ENCODE results near the gene TOR3A. TPM values are rescaled to one million over a fixed set of nuclear protein-coding genes. Genes with fewer than 3 reads are reported as not detected.
A peak's percentile ranks its signal among the peaks of the same experiment; 100 is the strongest.

The TOR3A gene
- total RNA-seq, 1 donor from 2014 or later = 14.5 TPM

GRCh38 chr1:179127163-179127895, 45.5 kb downstream of the TOR3A start:
- peak; percentile 71 for DNase-seq (ENCODE audit: low read depth)
- no peak for TF ChIP-seq EZH2 (IDR thresholded peaks at IDR 0.05; ENCODE audit: insufficient read depth, low read length)
- TF ChIP-seq, protein P1, sequence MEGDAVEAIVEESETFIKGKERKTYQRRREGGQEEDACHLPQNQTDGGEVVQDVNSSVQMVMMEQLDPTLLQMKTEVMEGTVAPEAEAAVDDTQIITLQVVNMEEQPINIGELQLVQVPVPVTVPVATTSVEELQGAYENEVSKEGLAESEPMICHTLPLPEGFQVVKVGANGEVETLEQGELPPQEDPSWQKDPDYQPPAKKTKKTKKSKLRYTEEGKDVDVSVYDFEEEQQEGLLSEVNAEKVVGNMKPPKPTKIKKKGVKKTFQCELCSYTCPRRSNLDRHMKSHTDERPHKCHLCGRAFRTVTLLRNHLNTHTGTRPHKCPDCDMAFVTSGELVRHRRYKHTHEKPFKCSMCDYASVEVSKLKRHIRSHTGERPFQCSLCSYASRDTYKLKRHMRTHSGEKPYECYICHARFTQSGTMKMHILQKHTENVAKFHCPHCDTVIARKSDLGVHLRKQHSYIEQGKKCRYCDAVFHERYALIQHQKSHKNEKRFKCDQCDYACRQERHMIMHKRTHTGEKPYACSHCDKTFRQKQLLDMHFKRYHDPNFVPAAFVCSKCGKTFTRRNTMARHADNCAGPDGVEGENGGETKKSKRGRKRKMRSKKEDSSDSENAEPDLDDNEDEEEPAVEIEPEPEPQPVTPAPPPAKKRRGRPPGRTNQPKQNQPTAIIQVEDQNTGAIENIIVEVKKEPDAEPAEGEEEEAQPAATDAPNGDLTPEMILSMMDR (IDR thresholded peaks at IDR 0.05; ENCODE audit: insufficient read depth, low read depth, low read length) = no peak
- peak overlapping the region; percentile 77 for H3K4me2 ChIP-seq (ENCODE audit: low read length)
- Mint-ChIP-seq H3K4me1 (ENCODE audit: low read depth, unreplicated experiment) (peaks cover 40% of the 10 kb centered on the region), H3K27me3 (ENCODE audit: low read depth, unreplicated experiment) (no peaks in the 10 kb centered on the region), H3K4me3 (ENCODE audit: unreplicated experiment) (peak overlapping the region; percentile 57), H3K9me3 (ENCODE audit: unreplicated experiment) (no peaks in the 10 kb centered on the region), H3K27ac (ENCODE audit: unreplicated experiment) (peak overlapping the region; percentile 62), H3K36me3 (ENCODE audit: low read depth, unreplicated experiment) (peaks cover 9% of the 10 kb centered on the region)
- no peak overlapping the region for H3K4me3 ChIP-seq (ENCODE audit: insufficient read depth, low read depth, low read length)
- peaks cover 30% of the 10 kb centered on the region for H4K20me1 ChIP-seq (ENCODE audit: insufficient read depth, low read length)
- H2AFZ ChIP-seq (ENCODE audit: low read depth, low read length) = no peak overlapping the region
- H3K4me1 ChIP-seq (ENCODE audit: insufficient read depth, low read length) = peaks cover 55% of the 10 kb centered on the region
- H3K9ac ChIP-seq (ENCODE audit: low read length) = peak overlapping the region; percentile 59
- H3K79me2 ChIP-seq (ENCODE audit: insufficient read depth, low read length) = peaks cover 86% of the 10 kb centered on the region
- peaks cover 38% of the 10 kb centered on the region for H3K36me3 ChIP-seq (ENCODE audit: insufficient read depth, low read length)
- H3K9me3 ChIP-seq (ENCODE audit: insufficient read depth, low read depth, low read length) = no peaks in the 10 kb centered on the region
- FAIRE-seq = peak; percentile 83
- peak overlapping the region; percentile 88 for H3K27ac ChIP-seq (ENCODE audit: low read depth, low read length)
- H3K27me3 ChIP-seq (ENCODE audit: insufficient read depth, low read length) = no peaks in the 10 kb centered on the region

GRCh38 chr1:179128520-179128919, 46.6 kb downstream of the TOR3A start:
- H3K4me1 ChIP-seq (ENCODE audit: insufficient read depth, low read length) = peaks cover 55% of the 10 kb centered on the region
- TF ChIP-seq, protein P1 (IDR thresholded peaks at IDR 0.05; ENCODE audit: insufficient read depth, low read depth, low read length) = no peak
- no peak for TF ChIP-seq EZH2 (IDR thresholded peaks at IDR 0.05; ENCODE audit: insufficient read depth, low read length)
- H3K4me3 ChIP-seq (ENCODE audit: insufficient read depth, low read depth, low read length) = no peak overlapping the region
- peaks cover 87% of the 10 kb centered on the region for H3K79me2 ChIP-seq (ENCODE audit: insufficient read depth, low read length)
- FAIRE-seq (no peak), DNase-seq (ENCODE audit: low read depth) (no peak)
- no peak overlapping the region for H3K4me3 Mint-ChIP-seq (ENCODE audit: unreplicated experiment)
- H3K36me3 Mint-ChIP-seq (ENCODE audit: low read depth, unreplicated experiment) = peaks cover 9% of the 10 kb centered on the region
- H4K20me1 ChIP-seq (ENCODE audit: insufficient read depth, low read length) = peaks cover 37% of the 10 kb centered on the region
- H3K27ac ChIP-seq (ENCODE audit: low read depth, low read length) = peak overlapping the region; percentile 88
- peaks cover 40% of the 10 kb centered on the region for H3K4me1 Mint-ChIP-seq (ENCODE audit: low read depth, unreplicated experiment)
- no peaks in the 10 kb centered on the region for H3K27me3 Mint-ChIP-seq (ENCODE audit: low read depth, unreplicated experiment)
- H3K9me3 ChIP-seq (ENCODE audit: insufficient read depth, low read depth, low read length) = no peaks in the 10 kb centered on the region
- peak overlapping the region; percentile 67 for H3K9ac ChIP-seq (ENCODE audit: low read length)
- H3K36me3 ChIP-seq (ENCODE audit: insufficient read depth, low read length) = peaks cover 39% of the 10 kb centered on the region
- H3K27me3 ChIP-seq (ENCODE audit: insufficient read depth, low read length) = no peaks in the 10 kb centered on the region
- H3K9me3 Mint-ChIP-seq (ENCODE audit: unreplicated experiment) = no peaks in the 10 kb centered on the region
- H3K27ac Mint-ChIP-seq (ENCODE audit: unreplicated experiment) = peak overlapping the region; percentile 41
- H2AFZ ChIP-seq (ENCODE audit: low read depth, low read length) = no peak overlapping the region
- H3K4me2 ChIP-seq (ENCODE audit: low read length) = peak overlapping the region; percentile 58
